Measurements from ENCODE around the gene ZCCHC13. TPM values are rescaled to one million over a fixed set of nuclear protein-coding genes. Genes with fewer than 3 reads are reported as not detected.

ZCCHC13 gene
- total RNA-seq (ENCODE audit: low replicate concordance) = not detected in 2 replicates

DNA sequence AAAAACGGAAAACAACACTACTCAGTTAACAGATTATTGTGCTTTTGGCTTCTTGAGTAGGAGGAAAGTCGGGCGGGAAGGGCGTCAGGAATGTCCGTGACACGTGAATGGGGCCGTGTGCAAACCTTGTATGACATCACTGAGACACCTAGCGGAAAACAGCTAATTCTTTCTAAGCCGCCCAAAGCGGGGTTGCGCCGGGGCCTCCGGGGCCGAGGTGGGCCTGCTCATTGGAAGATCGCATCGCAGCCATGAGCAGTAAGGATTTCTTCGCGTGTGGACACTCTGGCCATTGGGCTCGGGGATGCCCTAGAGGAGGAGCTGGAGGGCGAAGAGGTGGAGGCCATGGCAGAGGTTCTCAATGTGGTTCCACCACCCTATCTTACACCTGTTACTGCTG lies at the start of gene ZCCHC13:
ZCCHC13 (plus strand) TSS at position 165 of the 400 bp plus-strand sequence; CDS start at position 252, 87 bp downstream.

Other genes with a start within 250 kb of the ZCCHC13 start
- 4.6 and 4.9 TPM in 2 replicates for gene SLC16A2, start 117.3 kb downstream of the ZCCHC13 start, total RNA-seq (ENCODE audit: low replicate concordance)